ENCODE data around the gene RAB40C. TPM values are rescaled to one million over a fixed set of nuclear protein-coding genes. Genes with fewer than 3 reads are reported as not detected.

RAB40C gene
- polyA plus RNA-seq, 4 donors, result 12.4 to 32.9 (median 16.1) TPM

DNA sequence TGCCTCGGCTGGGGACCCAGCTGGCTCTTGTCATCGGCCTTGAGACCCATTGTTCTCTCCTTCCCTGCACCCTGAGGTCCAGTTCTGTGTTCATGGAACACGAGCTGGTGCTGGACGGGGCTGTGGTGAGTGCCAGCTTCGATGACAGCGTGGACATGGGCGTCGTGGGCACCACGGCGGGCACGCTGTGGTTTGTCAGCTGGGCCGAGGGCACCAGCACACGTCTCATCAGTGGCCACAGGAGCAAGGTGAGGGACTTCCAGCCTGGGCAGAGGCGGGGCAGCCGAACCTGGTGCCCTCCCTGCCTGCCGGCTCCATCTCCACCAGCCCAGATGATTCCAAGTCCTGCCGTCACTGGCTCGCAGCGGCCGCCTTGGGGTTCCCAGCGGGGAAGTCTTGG lies 72.7 kb downstream of the RAB40C start:
- DNase-seq (ENCODE audit: low read depth in 4 of 4, low spot score in 3 of 4), result no peak

DNA sequence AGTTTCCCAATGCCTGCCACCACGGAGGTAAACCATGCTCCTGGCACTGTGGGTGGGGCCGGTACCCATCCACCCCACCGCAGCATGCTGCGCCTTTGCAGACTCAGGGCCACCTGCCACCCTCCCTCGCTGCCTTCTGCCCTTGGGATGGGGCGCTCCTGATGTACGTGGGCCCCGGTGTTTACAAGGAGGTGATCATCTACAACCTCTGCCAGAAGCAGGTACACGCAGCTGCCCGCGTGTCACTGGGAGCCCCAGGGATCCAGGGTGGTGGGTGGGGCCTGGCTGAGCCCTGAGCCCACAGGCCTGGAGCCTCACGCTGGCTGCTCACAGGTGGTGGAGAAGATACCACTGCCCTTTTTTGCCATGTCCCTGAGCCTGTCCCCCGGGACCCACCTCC lies 76.7 kb downstream of the RAB40C start:
- no peak for DNase-seq (ENCODE audit: low read depth in 4 of 4, low spot score in 3 of 4)

DNA sequence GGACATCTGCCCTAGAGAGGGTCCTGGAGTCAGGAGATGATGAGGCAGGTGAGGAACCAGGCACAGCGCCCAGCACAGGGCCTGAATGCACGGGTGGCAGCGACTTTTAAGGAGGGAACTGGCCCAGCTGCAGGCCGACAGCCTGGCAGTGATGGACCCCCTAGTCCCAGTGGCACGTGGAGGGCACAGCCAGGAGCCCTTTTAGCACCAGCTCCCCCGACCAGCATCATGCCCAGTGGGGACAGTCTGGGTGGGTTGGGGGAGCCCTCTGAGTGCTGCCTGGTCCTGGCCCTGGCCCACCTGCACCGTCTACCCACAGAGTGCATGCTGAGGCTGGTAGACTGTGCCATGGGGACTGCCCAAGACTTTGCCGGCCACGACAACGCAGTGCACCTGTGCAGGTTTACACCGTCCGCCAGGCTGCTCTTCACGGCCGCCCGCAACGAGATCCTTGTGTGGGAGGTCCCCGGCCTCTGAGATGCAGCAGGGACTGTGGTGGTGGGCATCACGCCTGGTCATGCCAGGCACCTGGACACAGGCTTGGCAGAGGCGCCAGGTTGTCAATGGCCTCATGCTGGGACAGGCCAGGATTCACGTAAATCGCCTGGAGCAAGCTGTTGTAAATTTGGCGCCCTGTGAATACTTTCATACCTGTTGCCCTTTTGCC lies 77.4 kb downstream of the RAB40C start:
- DNase-seq (ENCODE audit: low read depth in 4 of 4, low spot score in 3 of 4), result no peak

DNA sequence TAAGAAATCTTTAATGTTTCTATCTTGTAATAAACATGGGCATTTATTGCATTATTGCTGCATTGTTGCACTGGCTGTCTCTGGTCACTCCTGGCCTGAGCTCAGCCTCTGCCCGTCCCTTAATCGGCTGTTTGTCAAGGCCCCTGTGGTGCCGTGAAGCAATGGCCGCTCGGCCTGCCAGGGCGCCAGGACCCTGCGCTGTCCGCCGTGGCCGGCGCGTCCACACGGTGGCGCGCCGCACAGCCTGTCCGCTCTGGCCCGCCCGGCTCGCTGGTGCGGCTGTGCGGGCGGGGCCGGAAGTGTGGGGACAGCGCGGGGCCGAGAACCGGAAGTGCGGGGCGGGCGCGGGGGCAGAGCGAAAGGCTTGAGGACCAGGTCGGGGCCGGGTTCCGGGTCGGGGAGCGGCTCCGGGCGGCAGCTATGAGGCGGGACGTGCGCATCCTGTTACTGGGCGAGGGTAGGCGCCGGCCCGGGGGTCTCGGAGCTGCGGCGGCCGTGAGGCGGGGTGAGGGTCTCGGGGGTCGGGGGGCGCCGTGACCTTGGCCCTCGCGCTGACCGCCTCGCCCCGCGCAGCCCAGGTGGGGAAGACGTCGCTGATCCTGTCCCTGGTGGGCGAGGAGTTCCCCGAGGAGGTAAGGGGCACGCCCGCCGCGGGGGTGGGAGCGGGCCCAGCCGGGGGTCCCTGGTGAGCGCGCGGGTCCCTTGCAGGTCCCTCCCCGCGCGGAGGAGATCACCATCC lies 78.1 kb downstream of the RAB40C start, which contains the start of gene RHOT2:
TSS of gene RHOT2 (plus strand) at position 353 of the 739 bp plus-strand sequence. CDS start at position 421, 68 bp downstream.
- DNase-seq (ENCODE audit: low read depth in 4 of 4, low spot score in 3 of 4), result peak in 3 of 4 donors; percentile 58 to 79 (median 79)

DNA sequence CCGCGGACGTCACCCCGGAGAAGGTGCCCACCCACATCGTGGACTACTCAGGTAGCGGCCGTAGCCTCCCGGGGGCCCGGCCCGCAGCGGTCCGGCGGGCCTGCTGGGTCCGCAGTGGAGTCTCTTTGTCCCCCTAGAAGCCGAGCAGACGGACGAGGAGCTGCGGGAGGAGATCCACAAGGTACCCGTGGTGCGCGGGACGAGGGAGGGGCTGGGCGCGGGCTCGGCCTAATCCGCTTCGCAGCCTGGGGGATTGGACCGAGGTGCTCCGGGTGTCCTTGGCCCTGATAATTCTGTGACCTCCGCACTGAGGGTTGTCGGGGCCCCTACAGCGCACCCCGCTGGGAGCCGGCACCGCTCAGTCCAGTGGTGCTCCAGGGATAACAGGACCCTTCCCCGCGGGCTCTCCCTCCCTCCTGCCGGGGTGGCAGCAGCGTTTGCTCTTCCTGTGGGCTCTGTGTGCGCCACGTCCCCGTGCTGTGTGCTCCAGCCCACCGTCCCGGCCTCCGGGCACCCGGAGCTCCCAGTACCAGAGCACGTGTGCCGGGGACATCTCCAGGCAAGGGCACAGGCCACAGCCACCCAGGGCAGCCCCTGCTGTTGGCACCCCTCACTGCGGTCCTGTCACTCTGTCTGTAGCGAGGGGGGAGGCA lies 78.8 kb downstream of the RAB40C start:
- DNase-seq (ENCODE audit: low read depth in 4 of 4, low spot score in 3 of 4), result no peak

DNA sequence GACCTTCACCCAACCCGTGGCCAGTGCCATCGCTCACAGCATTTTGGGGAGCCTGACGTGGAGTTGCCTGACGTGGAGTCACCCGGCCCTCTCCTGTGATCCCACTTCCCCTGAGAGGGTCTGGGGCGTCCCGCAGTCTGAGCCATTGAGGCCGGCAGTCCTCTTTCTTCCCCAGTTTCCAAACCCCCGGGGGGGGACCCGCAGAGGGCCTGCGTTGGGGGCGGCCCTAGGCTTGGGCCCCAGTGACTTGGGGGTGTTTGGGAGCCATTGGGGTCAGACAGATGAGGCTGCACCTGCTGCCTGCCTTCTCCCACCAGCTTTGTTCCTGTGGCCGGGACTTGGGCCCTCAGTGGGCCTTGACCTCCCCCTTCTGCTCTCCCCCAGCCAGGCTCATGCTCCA lies 79.8 kb downstream of the RAB40C start:
- no peak for DNase-seq (ENCODE audit: low read depth in 4 of 4, low spot score in 3 of 4)

DNA sequence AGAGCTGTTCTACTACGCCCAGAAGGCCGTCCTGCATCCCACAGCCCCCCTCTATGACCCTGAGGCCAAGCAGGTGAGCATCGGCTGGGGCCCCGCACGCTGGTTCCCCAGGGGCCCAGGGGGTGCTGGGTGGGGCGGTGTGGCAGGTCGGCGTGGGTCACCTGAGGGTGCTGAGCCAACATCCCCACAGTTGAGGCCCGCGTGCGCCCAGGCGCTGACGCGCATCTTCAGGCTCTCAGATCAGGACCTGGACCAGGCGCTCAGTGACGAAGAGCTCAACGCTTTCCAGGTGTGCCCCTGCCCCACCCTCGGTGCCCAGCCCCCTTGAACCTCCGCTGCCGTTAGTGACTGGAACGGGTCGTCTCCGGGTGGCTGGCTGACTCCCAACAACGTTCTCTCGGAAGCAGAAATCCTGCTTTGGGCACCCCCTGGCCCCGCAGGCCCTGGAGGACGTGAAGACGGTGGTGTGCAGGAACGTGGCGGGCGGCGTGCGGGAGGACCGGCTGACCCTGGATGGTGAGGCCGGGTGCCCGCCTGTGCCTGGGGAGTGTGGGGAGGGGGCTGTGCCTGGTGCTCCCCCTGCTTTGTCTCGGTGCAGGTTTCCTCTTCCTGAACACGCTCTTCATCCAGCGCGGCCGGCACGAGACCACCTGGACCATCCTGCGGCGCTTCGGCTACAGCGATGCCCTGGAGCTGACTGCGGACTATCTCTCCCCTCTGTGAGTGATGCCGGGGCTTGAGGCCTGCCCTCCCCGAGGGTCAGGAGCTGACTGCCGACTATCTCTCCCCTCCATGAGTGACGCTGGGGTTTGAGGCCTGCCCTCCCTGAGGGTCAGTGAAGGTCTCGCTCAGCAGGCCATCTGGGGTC lies 80.9 kb downstream of the RAB40C start:
- no peak for DNase-seq (ENCODE audit: low read depth in 4 of 4, low spot score in 3 of 4)

DNA sequence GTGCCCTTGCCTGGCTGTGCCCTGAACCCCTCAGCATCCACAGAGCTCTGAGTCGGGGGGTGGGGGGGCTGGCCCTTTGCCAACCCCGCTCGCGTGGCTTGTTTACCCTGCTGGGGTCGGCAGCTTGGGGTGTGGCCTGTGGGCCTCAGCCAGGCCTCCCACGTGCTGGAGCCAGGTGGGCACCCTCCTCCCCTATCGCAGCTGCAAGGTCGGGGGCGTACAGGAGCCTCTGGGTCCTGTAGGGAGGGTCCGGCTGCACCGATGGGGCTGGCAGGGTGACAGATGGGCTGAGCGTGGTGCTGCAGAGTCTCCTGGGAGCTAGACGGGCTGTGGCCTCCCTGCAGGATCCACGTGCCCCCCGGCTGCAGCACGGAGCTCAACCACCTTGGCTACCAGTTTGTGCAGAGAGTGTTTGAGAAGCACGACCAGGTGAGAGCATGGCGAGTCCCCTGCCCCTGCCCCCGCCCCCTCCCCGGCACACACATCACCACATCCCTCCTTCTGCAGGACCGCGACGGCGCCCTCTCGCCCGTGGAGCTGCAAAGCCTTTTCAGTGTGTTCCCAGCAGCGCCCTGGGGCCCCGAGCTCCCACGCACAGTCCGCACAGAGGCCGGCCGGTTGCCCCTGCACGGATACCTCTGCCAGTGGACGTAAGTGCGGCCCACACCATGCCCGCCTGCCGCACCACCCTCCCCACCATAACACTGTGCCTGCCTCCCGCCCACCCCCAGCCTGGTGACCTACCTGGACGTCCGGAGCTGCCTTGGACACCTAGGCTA lies 81.7 kb downstream of the RAB40C start:
- no peak for DNase-seq (ENCODE audit: low read depth in 4 of 4, low spot score in 3 of 4)

DNA sequence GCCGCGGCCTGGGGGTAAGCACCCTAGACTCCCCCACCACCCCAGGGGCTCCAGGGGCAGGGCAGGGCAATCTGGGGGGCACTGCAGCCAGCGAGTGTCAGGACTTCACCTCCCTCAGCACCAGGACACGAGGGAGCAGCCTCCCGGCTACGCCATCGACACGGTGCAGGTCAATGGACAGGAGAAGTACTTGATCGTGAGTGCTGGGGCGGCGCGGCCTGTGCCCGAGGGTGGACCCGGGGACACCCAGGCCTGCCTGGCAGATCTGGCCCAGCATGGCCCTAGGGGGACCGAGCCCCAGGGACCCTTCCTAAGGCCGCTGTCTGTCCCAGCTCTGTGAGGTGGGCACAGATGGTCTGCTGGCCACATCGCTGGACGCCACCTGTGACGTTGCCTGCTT lies 82.5 kb downstream of the RAB40C start:
- DNase-seq (ENCODE audit: low read depth in 4 of 4, low spot score in 3 of 4), result no peak

DNA sequence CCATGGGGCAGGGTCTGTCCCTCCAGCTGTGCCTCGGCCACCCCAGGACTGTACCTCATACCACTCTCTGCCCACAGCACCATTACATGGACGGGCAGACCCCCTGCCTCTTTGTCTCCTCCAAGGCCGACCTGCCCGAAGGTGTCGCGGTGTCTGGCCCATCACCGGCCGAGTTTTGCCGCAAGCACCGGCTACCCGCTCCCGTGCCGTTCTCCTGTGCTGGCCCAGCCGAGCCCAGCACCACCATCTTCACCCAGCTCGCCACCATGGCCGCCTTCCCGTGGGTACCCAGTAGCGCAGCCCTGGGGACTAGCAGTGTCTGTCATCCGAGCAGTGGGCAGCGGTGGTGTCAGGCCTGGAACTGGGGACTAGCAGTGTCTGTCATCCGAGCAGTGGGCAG lies 83.0 kb downstream of the RAB40C start:
- DNase-seq (ENCODE audit: low read depth in 4 of 4, low spot score in 3 of 4), result no peak

DNA sequence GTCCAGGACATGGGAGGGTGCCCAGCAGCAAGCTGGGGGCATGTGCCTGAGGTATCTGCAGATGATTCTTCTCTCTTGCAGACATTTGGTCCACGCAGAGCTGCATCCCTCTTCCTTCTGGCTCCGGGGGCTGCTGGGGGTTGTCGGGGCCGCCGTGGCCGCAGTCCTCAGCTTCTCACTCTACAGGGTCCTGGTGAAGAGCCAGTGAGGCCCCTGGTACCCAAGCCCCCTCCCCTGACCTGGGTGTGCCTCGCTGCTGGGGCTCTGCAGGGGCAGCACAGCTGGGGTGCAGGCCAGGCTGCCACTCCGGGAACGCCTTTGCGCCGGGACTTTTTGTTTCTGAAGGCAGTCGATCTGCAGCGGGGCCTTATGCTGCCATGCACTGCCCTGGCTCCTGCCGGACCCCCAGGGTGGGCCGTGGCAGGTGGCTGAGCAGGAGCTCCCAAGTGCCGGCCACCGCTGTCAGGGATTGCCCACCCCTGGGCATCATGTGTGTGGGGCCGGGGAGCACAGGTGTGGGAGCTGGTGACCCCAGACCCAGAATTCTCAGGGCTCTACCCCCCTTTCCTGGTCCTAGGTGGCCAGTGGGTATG lies 83.6 kb downstream of the RAB40C start:
- DNase-seq (ENCODE audit: low read depth in 4 of 4, low spot score in 3 of 4), result no peak

DNA sequence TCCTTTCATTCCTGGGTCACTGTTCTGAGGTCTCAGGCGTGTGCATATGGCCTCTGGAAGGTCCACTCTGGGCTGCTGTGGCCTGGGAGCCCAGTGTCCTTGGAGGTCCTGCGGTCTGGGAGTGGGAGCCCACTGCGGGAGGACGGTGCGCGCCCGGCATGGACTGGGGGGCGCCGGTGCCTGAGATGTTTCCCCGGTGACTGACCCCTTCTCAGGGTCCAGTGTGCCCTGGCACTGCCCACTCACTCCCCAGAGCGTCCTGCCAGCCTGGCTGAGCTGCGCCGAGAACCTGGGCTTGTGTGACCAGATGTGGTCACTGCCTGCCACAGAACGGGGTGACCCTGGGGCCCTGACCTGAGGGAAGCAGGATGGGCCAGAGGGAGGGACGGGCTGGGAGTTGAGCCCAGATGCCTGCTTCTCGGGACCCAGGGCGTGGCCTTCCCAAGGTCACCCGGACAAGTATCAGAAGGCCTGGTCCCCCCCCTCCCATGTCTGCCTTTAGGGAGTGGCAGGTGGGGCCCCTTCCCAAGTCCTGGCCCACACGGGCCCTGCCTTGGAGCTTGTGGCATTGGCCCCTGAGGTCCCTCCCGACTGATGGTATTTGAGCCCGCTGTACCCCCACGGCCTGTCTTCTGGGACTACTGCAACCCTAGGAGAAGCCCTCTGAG lies 84.5 kb downstream of the RAB40C start:
- no peak for DNase-seq (ENCODE audit: low read depth in 4 of 4, low spot score in 3 of 4)

DNA sequence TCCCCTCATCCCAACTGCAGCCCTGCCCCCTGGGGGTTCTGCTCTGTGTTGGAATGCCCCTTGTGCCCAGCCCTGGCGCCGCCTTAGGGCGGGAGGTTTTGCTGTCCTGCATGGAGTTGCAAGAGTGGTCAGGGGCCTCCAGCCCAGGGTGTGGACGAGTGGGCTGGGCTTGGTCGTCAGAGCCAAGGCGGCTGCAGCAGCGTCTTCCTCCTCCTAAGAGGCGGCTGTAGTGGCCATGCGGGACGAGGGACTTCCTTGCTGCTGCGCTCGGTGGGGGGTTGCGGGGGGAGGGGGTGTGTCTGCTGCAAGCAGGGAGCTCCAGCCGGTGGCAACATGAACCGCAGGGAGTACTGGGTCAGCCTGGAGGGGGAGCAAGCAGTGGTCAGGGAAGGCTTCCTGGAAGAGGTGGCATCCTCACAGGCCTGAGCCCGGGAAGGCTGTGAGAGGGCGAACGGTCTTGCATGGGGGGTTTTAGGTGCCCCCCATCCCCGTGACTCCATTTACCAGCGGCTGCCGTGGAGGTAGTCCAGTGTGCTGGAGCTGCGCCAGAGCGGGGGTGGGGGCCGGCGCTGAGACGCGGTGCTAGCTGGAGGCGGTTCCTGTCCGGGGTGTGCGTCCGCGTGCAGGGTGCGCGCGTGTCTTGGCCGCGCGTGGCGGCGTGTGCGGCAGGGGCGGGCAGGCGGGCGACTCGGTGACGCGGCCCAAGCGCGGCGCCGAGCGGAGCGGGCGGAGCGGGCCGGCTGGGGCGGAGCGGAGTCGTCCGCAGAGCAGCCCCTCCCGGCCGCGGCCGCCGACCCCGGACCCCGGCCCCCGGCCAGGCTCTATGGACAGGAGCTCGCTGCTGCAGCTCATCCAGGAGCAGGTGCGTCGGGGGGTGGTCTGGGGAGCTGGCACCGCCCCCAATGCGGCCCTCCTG lies 85.4 kb downstream of the RAB40C start, which contains the start of gene RHBDL1:
TSS of gene RHBDL1 (plus strand) at position 704 of the 916 bp plus-strand sequence. CDS start at position 824, 120 bp downstream.
- no peak for DNase-seq (ENCODE audit: low read depth in 4 of 4, low spot score in 3 of 4)

DNA sequence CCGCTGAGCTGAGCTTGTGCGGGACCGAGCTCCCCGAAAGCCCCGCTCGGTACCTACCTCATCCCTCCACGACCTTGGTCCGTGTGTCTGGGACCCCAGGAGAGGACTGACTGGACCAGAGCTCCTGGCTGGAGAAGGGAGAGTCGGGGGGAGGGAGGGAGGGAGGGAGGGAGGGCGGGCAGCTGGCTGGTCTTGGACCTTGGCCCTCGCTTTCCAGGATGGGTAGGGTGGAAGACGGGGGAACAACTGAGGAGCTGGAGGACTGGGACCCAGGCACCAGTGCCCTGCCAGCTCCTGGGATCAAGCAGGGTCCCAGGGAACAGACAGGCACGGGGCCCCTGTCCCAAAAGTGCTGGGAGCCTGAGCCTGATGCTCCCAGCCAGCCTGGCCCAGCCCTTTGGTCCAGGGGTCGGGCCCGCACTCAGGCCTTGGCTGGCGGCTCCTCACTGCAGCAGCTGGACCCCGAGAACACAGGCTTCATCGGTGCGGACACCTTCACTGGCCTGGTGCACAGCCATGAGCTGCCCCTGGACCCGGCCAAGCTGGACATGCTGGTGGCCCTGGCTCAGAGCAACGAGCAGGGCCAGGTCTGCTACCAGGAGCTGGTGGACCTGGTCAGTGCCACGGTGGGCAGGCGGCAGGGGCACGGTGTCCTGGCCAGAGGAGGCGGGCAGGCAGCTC lies 86.2 kb downstream of the RAB40C start:
- DNase-seq (ENCODE audit: low read depth in 4 of 4, low spot score in 3 of 4), result no peak

DNA sequence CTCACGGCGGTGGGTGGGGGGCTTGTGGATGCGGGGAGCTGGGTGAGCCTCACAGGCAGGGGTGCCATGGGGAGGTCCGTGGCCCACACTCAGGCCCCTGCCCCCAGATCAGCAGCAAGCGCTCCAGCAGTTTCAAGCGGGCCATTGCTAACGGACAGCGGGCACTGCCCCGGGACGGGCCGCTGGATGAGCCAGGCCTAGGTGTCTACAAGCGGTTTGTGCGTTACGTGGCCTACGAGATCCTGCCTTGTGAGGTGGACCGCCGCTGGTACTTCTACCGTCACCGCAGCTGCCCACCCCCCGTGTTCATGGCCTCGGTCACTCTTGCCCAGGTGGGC lies 86.7 kb downstream of the RAB40C start:
- DNase-seq (ENCODE audit: low read depth in 4 of 4, low spot score in 3 of 4), result no peak

DNA sequence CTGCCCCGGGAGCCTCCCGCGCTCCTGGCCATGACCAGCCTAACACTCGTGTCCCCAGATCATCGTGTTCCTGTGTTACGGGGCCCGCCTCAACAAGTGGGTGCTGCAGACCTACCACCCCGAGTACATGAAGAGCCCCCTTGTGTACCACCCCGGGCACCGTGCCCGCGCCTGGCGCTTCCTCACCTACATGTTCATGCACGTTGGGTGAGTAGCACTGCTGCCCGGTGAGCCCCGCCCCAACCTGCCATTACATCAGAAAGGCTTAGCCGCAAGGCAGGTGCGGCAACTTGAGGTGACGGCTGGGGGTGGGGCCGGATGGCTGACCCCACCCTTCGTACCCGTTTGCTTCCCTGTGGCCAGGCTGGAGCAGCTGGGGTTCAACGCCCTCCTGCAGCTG lies 87.0 kb downstream of the RAB40C start:
- no peak for DNase-seq (ENCODE audit: low read depth in 4 of 4, low spot score in 3 of 4)
